Measurements from ENCODE around the gene SULT2B1.

Gene SULT2B1

GRCh38 chr19:48606463-48607358 is 54.7 kb downstream of the SULT2B1 start, which contains the start of gene SPACA4:
TSS of gene SPACA4 (plus strand) at chr19:48606742. CDS start at chr19:48606979, 237 bp downstream.
- DNase-seq: no peak

DNA sequence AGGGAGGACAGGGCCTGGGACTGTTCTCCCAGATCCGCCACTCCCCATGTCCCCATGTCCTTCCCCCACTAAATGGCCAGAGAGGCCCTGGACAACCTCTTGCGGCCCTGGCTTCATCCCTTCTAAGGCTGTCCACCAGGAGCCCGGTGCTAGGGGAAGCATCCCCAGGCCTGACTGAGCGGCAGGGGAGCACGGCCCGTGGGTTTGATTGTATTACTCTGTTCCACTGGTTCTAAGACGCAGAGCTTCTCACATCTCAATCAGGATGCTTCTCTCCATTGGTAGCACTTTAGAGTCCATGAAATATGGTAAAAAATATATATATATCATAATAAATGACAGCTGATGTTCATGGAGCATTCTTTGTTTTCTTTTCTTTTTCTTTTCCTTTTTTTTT is 55.4 kb downstream of the SULT2B1 start:
- no peak for DNase-seq

GRCh38 chr19:48608798-48609263 is 56.9 kb downstream of the SULT2B1 start:
- DNase-seq: peak; percentile 76

GRCh38 chr19:48609571-48610108 is 57.7 kb downstream of the SULT2B1 start:
- DNase-seq: no peak

GRCh38 chr19:48611872-48612271 is 59.9 kb downstream of the SULT2B1 start:
- DNase-seq: no peak

GRCh38 chr19:48613024-48613851 is 61.3 kb downstream of the SULT2B1 start:
- no peak for DNase-seq

GRCh38 chr19:48613852-48614435 is 62.0 kb downstream of the SULT2B1 start:
- DNase-seq: no peak

GRCh38 chr19:48614436-48615230 is 62.7 kb downstream of the SULT2B1 start, which contains the start of gene FAM83E:
TSS of gene FAM83E (minus strand) at chr19:48615076. CDS start at chr19:48613372, 1,704 bp downstream.
- no peak for DNase-seq

DNA sequence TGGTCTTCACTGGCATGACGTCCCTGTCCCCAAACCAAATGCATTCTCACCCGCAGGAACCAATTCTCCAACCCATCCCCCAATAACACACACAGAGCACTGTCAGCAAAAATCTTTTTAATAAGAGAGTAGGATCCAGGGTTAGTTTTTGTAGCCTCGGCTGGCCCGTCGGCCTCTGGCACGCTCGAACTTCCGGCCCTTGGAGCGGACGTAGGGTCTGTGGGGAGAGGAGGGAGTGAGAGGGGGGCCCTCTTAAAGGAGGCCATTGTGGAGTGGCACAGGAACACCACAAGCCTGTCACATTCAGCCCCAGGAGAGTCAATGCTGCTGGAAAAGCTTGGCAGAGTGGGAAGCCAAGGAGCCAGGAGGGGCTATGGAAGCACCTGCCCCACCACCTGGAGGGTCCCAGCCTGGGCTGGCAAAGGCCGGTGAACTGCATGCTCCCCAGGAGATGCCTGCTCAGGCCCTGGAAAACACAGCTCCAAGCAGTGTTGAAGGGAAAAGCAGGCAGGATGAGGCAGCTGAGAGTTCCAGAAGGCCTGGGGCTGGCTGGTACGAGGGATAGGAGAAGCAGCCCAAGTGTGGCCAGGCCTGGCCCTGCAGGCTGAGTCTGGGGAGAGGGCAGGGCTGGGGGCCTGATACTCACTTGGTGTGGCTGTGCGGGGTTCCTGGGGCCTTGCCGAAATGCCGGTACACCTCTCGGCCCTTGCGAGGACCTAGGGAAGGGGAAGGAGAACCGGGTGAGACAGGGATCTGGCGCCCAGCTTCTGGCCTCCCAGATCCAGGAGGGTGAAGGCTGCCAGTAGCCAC is 63.5 kb downstream of the SULT2B1 start:
- DNase-seq: no peak

DNA sequence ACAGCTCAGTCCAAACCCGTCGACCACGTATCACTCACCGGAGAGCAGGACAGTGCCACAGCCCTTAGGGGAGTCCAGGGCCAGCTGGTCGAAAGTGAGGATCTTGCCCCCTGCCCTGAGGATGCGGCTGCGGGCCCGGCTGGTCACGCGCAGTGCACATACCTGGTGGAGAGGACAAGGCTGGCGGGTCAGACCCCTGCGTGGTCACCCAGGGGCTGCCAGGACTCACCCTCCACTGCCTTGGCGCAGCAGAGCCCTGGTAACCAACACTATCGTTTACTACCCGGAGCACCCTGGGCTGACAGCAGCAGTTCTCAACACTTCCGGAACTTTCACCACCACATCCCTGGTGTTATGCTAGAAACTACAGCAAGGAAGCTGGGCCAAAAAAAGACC is 64.1 kb downstream of the SULT2B1 start:
- DNase-seq: no peak

GRCh38 chr19:48616491-48617056 is 64.6 kb downstream of the SULT2B1 start:
- DNase-seq: no peak

DNA sequence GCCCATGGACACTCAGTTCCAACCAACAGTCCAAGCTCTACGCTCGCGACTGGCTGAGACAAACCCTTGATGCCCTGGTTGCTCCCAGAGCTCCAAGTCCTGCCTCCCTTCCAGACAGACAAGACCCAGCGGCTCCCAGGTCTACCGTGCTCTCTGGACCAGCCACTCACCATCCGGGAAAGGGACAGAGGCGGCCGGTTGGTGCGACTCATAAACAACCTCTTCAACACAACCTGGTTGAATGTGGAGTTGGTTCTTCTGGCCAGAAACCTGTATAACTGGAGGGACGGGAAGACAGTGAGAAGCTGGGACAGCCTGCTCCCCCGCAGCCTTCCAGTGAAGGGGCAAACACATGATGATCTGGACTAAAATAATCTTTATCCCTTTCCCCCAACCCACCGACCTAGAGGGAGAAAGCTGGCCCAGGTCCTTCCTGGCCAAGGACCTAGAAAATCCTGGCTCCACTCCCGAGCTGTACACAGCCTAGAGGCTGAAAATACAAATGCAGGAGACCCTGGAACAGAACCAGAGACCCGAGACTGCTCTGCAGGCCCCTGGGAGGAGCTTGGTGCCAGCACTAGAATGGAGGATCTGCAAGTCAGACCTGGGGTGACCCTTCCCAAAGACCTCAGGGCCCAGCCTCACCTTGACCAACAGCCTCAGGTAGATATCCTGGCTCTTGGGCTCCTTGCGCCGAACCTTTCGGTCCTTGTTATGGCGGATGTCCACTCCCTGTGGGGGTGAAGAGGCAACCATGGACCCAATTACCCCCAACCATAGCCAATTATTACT is 65.4 kb downstream of the SULT2B1 start:
- no peak for DNase-seq

GRCh38 chr19:48618278-48618915 is 66.4 kb downstream of the SULT2B1 start:
- no peak for DNase-seq

- peak; percentile 99 for DNase-seq
Observed at GRCh38 chr19:48618916-48619691, 67.1 kb downstream of the SULT2B1 start, which contains the start of the genes RPL18 and SPHK2. TSS of gene RPL18 (minus strand) at chr19:48619178. CDS start at chr19:48619143, 35 bp downstream. TSS of gene SPHK2 (plus strand) at chr19:48619506. CDS start at chr19:48620515, 1,009 bp downstream.

GRCh38 chr19:48619692-48620585 is 68.0 kb downstream of the SULT2B1 start:
- DNase-seq: no peak

GRCh38 chr19:48623556-48624066 is 71.6 kb downstream of the SULT2B1 start:
- DNase-seq: no peak

GRCh38 chr19:48624067-48624594 is 72.2 kb downstream of the SULT2B1 start:
- peak; percentile 98 for DNase-seq

Data from NCI-H1694 treated with DMSO at 0.1 percent for 48 hours (cell line).